ENCODE data around the gene NUBPL.

- TF ChIP-seq GATA2 (IDR thresholded peaks at IDR 0.05; ENCODE audit: low read depth, low read length) (no peak), GATA3 (IDR thresholded peaks at IDR 0.05; ENCODE audit: low read depth, low read length) (no peak)
Measured at GRCh38 chr14:31677052-31677451, 115.8 kb downstream of the NUBPL start.

Data from SH-SY5Y (cell line).